HEK293 (cell line): ENCODE measurements around the gene UBE2Q1.
A peak's percentile ranks its signal among the peaks of the same experiment; 100 is the strongest.

ENCODE experiments used
- CTCF ChIA-PET: fragments of 350-600 bp; formaldehyde crosslinking; extraction: SDS; loops from one replicate; lab custom pipeline; 2021; ENCODE audit warnings: antibody characterized with exemption; lab: Yijun Ruan, JAX
- POLR2A ChIA-PET: fragments of 300-600 bp; formaldehyde crosslinking; extraction: SDS; loops from one replicate; lab custom pipeline; 2020; ENCODE audit warnings: antibody characterized with exemption, inconsistent platforms; lab: Yijun Ruan, JAX
- H3K27ac ChIP-seq: fragments of 200-500 bp; sonication (Bioruptor generic); 2 replicates; pipeline ENCODE4 v1.5.1; 2014; ENCODE audit warnings: low read depth, low read length, control low read depth, inconsistent platforms; ENCODE audit errors: extremely low read depth
- H3K36me3 ChIP-seq, 2 experiments: fragments of 200-500 bp in 1 of 2; sonication (Bioruptor generic) in 1 of 2; 1 replicate in 1 of 2; 2 replicates in 1 of 2; pipeline ENCODE4 v1.5.1; 2014 to 2017; ENCODE audit warnings: inconsistent platforms in 2 of 2, low read length in 2 of 2; ENCODE audit not compliant: control insufficient read depth in 2 of 2, insufficient read depth in 1 of 2
- H3K4me1 ChIP-seq: fragments of 200-500 bp; sonication (Bioruptor generic); 2 replicates; pipeline ENCODE4 v1.5.1; 2014; ENCODE audit warnings: mild to moderate bottlenecking, low read length, inconsistent platforms; ENCODE audit not compliant: control insufficient read depth, insufficient read depth
- H3K4me3 ChIP-seq: 2 replicates; pipeline ENCODE4 v1.5.1; 2011; ENCODE audit warnings: low read depth, mild to moderate bottlenecking, control low read depth, low read length, moderate library complexity
- H3K9me3 ChIP-seq: fragments of 200-500 bp; sonication (Bioruptor generic); 2 replicates; pipeline ENCODE4 v1.5.1; 2014; ENCODE audit warnings: low read depth, low read length, inconsistent platforms; ENCODE audit not compliant: control insufficient read depth, insufficient read depth
- FEZF1 ChIP-seq: fragments of 450-650 bp; formaldehyde crosslinking; IDR thresholded peaks from 2 replicates; pipeline ENCODE4 v1.5.1; 2016; ENCODE audit warnings: missing biosample characterization, missing genetic modification characterization
- IKZF3 ChIP-seq: fragments of 450-650 bp; IDR thresholded peaks from 2 replicates; pipeline ENCODE4 v1.5.0; 2018; ENCODE audit warnings: missing biosample characterization, mild to moderate bottlenecking, missing genetic modification characterization, moderate library complexity
- INSM2 ChIP-seq: fragments of 450-650 bp; formaldehyde crosslinking; IDR thresholded peaks from 2 replicates; pipeline ENCODE4 v1.5.1; 2016; ENCODE audit warnings: missing biosample characterization, missing genetic modification characterization
- KLF16 ChIP-seq: fragments of 450-650 bp; formaldehyde crosslinking; IDR thresholded peaks from 2 replicates; pipeline ENCODE4 v1.5.1; 2017; ENCODE audit warnings: missing biosample characterization, missing genetic modification characterization
- MYNN ChIP-seq: fragments of 450-650 bp; formaldehyde crosslinking; IDR thresholded peaks from 2 replicates; pipeline ENCODE4 v1.5.1; 2016; ENCODE audit warnings: missing biosample characterization, missing genetic modification characterization, borderline replicate concordance
- PRDM2 ChIP-seq: fragments of 450-650 bp; formaldehyde crosslinking; IDR thresholded peaks from 2 replicates; pipeline ENCODE4 v1.5.1; 2016; ENCODE audit warnings: missing biosample characterization, missing genetic modification characterization, borderline replicate concordance
- SCRT1 ChIP-seq: fragments of 450-650 bp; formaldehyde crosslinking; IDR thresholded peaks from 2 replicates; pipeline ENCODE4 v1.5.1; 2016; ENCODE audit warnings: missing biosample characterization, missing genetic modification characterization, borderline replicate concordance
- TRIM28 ChIP-seq: IDR thresholded peaks from 2 replicates; pipeline ENCODE4 v1.6.1; 2011; ENCODE audit warnings: low read length, control low read depth, borderline replicate concordance
- ZNF10 ChIP-seq: fragments of 450-650 bp; formaldehyde crosslinking; IDR thresholded peaks from 2 replicates; pipeline ENCODE4 v1.5.1; 2017; ENCODE audit warnings: missing biosample characterization, missing genetic modification characterization
- ZNF112 ChIP-seq: fragments of 450-650 bp; formaldehyde crosslinking; IDR thresholded peaks from 2 replicates; pipeline ENCODE4 v1.5.0; 2017; ENCODE audit warnings: missing biosample characterization, missing genetic modification characterization
- ZNF146 ChIP-seq: fragments of 450-650 bp; formaldehyde crosslinking; IDR thresholded peaks from 2 replicates; pipeline ENCODE4 v1.5.1; 2016; ENCODE audit warnings: missing biosample characterization, missing genetic modification characterization
- ZNF16 ChIP-seq: fragments of 450-650 bp; formaldehyde crosslinking; IDR thresholded peaks from 2 replicates; pipeline ENCODE4 v1.5.1; 2016; ENCODE audit warnings: low read depth, missing biosample characterization, missing genetic modification characterization
- ZNF184 ChIP-seq: fragments of 450-650 bp; IDR thresholded peaks from 2 replicates; pipeline ENCODE4 v1.5.1; 2018; ENCODE audit warnings: missing biosample characterization, mild to moderate bottlenecking, missing genetic modification characterization
- ZNF211 ChIP-seq: fragments of 450-650 bp; formaldehyde crosslinking; IDR thresholded peaks from 2 replicates; pipeline ENCODE4 v1.5.1; 2016; ENCODE audit warnings: low read depth, missing biosample characterization, missing genetic modification characterization
- ZNF248 ChIP-seq: fragments of 450-650 bp; formaldehyde crosslinking; IDR thresholded peaks from 2 replicates; pipeline ENCODE4 v1.5.1; 2017; ENCODE audit warnings: missing biosample characterization, missing genetic modification characterization
- ZNF311 ChIP-seq: fragments of 450-650 bp; formaldehyde crosslinking; IDR thresholded peaks from 2 replicates; pipeline ENCODE4 v1.5.1; 2017; ENCODE audit warnings: missing biosample characterization, missing genetic modification characterization, borderline replicate concordance
- ZNF580 ChIP-seq: fragments of 450-650 bp; formaldehyde crosslinking; IDR thresholded peaks from 2 replicates; pipeline ENCODE4 v1.5.1; 2016; ENCODE audit warnings: missing biosample characterization, missing genetic modification characterization
- ZNF654 ChIP-seq: fragments of 450-650 bp; formaldehyde crosslinking; IDR thresholded peaks from 2 replicates; pipeline ENCODE4 v1.5.1; 2016; ENCODE audit warnings: low read depth, missing biosample characterization, missing genetic modification characterization
- ZNF768 ChIP-seq: fragments of 450-650 bp; formaldehyde crosslinking; IDR thresholded peaks from 2 replicates; pipeline ENCODE4 v1.5.1; 2018; ENCODE audit warnings: missing biosample characterization, mild to moderate bottlenecking, missing genetic modification characterization
- ZNF776 ChIP-seq: fragments of 450-650 bp; formaldehyde crosslinking; IDR thresholded peaks from 2 replicates; pipeline ENCODE4 v1.5.0; 2017; ENCODE audit warnings: missing biosample characterization, missing genetic modification characterization, borderline replicate concordance
- ZNF792 ChIP-seq: fragments of 450-650 bp; formaldehyde crosslinking; IDR thresholded peaks from 2 replicates; pipeline ENCODE4 v1.5.1; 2016; ENCODE audit warnings: missing biosample characterization, missing genetic modification characterization
- TF ChIP-seq, protein P1 (sequence below): fragments of 450-650 bp; formaldehyde crosslinking; optimal IDR thresholded peaks from 2 replicates; pipeline ENCODE3; 2016; ENCODE audit warnings: missing biosample characterization, mild to moderate bottlenecking, missing genetic modification characterization
- TF ChIP-seq, protein P2 (sequence below): fragments of 450-650 bp; formaldehyde crosslinking; IDR thresholded peaks from 2 replicates; pipeline ENCODE4 v1.5.1; 2016; ENCODE audit warnings: missing biosample characterization, missing genetic modification characterization
- TF ChIP-seq, protein P3 (sequence below): fragments of 450-650 bp; formaldehyde crosslinking; IDR thresholded peaks from 2 replicates; pipeline ENCODE4 v1.5.1; 2016; ENCODE audit warnings: missing biosample characterization, missing genetic modification characterization, borderline replicate concordance

Gene UBE2Q1

DNA sequence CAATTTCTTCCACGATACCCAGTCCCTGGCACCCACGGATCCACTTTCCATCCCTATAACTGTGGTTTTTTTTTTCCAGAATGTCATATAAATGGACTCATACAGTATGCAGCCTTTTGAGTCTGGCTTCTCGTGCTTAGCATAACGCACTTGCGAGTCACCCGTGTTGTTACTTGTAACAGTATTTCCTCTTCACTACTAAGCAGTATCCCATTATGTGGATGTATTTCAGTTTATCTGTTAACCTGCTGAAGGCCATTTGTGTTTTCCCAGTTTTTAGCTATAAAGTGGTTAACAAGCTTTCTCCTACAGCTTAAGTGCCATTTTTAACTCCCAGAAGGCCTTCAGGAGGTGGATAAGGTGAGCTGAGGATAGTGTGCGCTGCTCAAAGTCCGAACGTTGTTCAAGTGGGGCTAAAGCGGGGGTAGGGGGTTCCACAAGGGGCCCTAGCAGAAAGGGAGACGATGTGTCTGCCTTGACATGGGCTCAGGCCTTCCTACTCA is 48.7 kb upstream of the UBE2Q1 start:
- POLR2A ChIA-PET: interaction anchor here (0.9 kb wide), 1 partner anchor 33 kb away, joined by 3 read pairs; no protein-coding TSS in a partner anchor
- H3K9me3 ChIP-seq: no peaks in the 10 kb centered on the region
- peak overlapping the region; percentile 93 for H3K27ac ChIP-seq
- H3K4me3 ChIP-seq: peak overlapping the region; percentile 58
- H3K36me3 ChIP-seq: peaks cover 0 to 22% of the 10 kb centered on the region in 2 experiments; a peak in 1 of 3 replicates
- H3K4me1 ChIP-seq: peaks cover 18% of the 10 kb centered on the region; the same call in 1 of the 2 replicates
- CTCF ChIA-PET: interaction anchor here (0.6 to 1.3 kb wide), 6 partner anchors 12 to 1074 kb away, joined by 3 to 4 read pairs (median 3); partner anchors contain the start of gene AQP10
- TF ChIP-seq ZNF16 (tag by site-specific recombination) (no peak), ZNF311 (tag by site-specific recombination) (no peak), KLF16 (tag by site-specific recombination) (no peak), ZNF146 (tag by site-specific recombination) (peak; percentile 2; the same call in 1 of the 2 replicates), ZNF768 (tag by site-specific recombination) (no peak), MYNN (tag by site-specific recombination) (no peak), ZNF776 (tag by site-specific recombination) (no peak), SCRT1 (tag by site-specific recombination) (no peak), ZNF792 (no peak), PRDM2 (no peak), ZNF580 (tag by site-specific recombination) (no peak), TRIM28 (peak; percentile 33; the same call in 1 of the 2 replicates), ZNF184 (tag by site-specific recombination) (no peak), INSM2 (tag by site-specific recombination) (no peak), ZNF654 (no peak), ZNF112 (no peak), ZNF248 (tag by site-specific recombination) (no peak), ZNF10 (tag by site-specific recombination) (no peak), ZNF211 (tag by site-specific recombination) (no peak), IKZF3 (no peak), FEZF1 (tag by site-specific recombination) (0 out of 2 replicates have a peak, but pooled peaks have one; percentile 19)
- TF ChIP-seq, protein P1, sequence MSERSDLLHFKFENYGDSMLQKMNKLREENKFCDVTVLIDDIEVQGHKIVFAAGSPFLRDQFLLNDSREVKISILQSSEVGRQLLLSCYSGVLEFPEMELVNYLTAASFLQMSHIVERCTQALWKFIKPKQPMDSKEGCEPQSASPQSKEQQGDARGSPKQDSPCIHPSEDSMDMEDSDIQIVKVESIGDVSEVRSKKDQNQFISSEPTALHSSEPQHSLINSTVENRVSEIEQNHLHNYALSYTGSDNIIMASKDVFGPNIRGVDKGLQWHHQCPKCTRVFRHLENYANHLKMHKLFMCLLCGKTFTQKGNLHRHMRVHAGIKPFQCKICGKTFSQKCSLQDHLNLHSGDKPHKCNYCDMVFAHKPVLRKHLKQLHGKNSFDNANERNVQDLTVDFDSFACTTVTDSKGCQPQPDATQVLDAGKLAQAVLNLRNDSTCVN (tag by site-specific recombination): no peak
- TF ChIP-seq, protein P2, sequence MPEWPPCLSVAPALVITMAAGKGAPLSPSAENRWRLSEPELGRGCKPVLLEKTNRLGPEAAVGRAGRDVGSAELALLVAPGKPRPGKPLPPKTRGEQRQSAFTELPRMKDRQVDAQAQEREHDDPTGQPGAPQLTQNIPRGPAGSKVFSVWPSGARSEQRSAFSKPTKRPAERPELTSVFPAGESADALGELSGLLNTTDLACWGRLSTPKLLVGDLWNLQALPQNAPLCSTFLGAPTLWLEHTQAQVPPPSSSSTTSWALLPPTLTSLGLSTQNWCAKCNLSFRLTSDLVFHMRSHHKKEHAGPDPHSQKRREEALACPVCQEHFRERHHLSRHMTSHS: no peak
- TF ChIP-seq, protein P3, sequence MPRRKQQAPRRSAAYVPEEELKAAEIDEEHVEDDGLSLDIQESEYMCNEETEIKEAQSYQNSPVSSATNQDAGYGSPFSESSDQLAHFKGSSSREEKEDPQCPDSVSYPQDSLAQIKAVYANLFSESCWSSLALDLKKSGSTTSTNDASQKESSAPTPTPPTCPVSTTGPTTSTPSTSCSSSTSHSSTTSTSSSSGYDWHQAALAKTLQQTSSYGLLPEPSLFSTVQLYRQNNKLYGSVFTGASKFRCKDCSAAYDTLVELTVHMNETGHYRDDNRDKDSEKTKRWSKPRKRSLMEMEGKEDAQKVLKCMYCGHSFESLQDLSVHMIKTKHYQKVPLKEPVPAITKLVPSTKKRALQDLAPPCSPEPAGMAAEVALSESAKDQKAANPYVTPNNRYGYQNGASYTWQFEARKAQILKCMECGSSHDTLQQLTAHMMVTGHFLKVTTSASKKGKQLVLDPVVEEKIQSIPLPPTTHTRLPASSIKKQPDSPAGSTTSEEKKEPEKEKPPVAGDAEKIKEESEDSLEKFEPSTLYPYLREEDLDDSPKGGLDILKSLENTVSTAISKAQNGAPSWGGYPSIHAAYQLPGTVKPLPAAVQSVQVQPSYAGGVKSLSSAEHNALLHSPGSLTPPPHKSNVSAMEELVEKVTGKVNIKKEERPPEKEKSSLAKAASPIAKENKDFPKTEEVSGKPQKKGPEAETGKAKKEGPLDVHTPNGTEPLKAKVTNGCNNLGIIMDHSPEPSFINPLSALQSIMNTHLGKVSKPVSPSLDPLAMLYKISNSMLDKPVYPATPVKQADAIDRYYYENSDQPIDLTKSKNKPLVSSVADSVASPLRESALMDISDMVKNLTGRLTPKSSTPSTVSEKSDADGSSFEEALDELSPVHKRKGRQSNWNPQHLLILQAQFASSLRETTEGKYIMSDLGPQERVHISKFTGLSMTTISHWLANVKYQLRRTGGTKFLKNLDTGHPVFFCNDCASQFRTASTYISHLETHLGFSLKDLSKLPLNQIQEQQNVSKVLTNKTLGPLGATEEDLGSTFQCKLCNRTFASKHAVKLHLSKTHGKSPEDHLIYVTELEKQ (tag by site-specific recombination): no peak
